K562 (cell line): ENCODE measurements around the gene CXCR5. TPM values are rescaled to one million over a fixed set of nuclear protein-coding genes. Genes with fewer than 3 reads are reported as not detected.

Source experiments
- BRD9 ChIP-seq: fragments of 450-650 bp; IDR thresholded peaks from 2 replicates; pipeline ENCODE4 v1.6.1; 2018; ENCODE audit warnings: low read depth; ENCODE audit not compliant: partially characterized antibody
- DDX20 ChIP-seq: fragments of 450-650 bp; IDR thresholded peaks from 2 replicates; pipeline ENCODE4 v1.6.1; 2016; ENCODE audit warnings: missing genetic modification characterization, low read depth, mild to moderate bottlenecking, missing compliant biosample characterization, moderate library complexity
- DNMT1 ChIP-seq: fragments of 450-650 bp; IDR thresholded peaks from 2 replicates; pipeline ENCODE4 v1.6.1; 2016; ENCODE audit warnings: antibody characterized with exemption, mild to moderate bottlenecking
- HDAC6 ChIP-seq: IDR thresholded peaks from 2 replicates; pipeline ENCODE4 v1.6.1; 2012; ENCODE audit warnings: low read depth, mild to moderate bottlenecking, control low read depth, inconsistent platforms, low read length, moderate library complexity
- HNRNPUL1 ChIP-seq: fragments of 200-400 bp; formaldehyde crosslinking; IDR thresholded peaks from 2 replicates; pipeline ENCODE4 v1.6.1; 2017; ENCODE audit warnings: low read length
- KDM4B ChIP-seq, 2 experiments: fragments of 450-650 bp in 1 of 2; sonication (generic) in 1 of 2; IDR thresholded peaks; 2 replicates each; pipeline ENCODE4 v1.6.1; 2016 to 2017; ENCODE audit warnings: borderline replicate concordance in 2 of 2, antibody characterized with exemption in 1 of 2, low read depth in 1 of 2, mild to moderate bottlenecking in 1 of 2
- LARP7 ChIP-seq: fragments of 450-650 bp; IDR thresholded peaks from 2 replicates; pipeline ENCODE4 v1.6.1; 2016
- MCM3 ChIP-seq: fragments of 450-650 bp; IDR thresholded peaks from 2 replicates; pipeline ENCODE4 v1.6.1; 2016
- NRF1 ChIP-seq, 2 experiments: fragments of 450-650 bp; IDR thresholded peaks in 1 of 2; conservative IDR thresholded peaks in 1 of 2; 2 replicates each; pipeline ENCODE4 v1.6.1; 2014; ENCODE audit warnings: mild to moderate bottlenecking in 2 of 2
- POLR2AphosphoS2 ChIP-seq: IDR thresholded peaks from 2 replicates; pipeline ENCODE4 v1.6.1; 2012; ENCODE audit warnings: low read length, improper control_type of control experiment
- SUPT5H ChIP-seq: fragments of 450-650 bp; IDR thresholded peaks from 2 replicates; pipeline ENCODE4 v1.6.1; 2016
- TAF1 ChIP-seq: IDR thresholded peaks from 2 replicates; pipeline ENCODE4 v1.6.1; 2011; ENCODE audit warnings: mild to moderate bottlenecking, low read length, moderate library complexity; ENCODE audit not compliant: insufficient read depth, control insufficient read depth, severe bottlenecking; ENCODE audit errors: extremely low read depth
- ZFP1 ChIP-seq: fragments of 450-650 bp; formaldehyde crosslinking; IDR thresholded peaks from 2 replicates; pipeline ENCODE4 v1.4.0; 2020; ENCODE audit warnings: mild to moderate bottlenecking, mixed read lengths
- ZKSCAN1 ChIP-seq: fragments of 150-350 bp; IDR thresholded peaks from 2 replicates; pipeline ENCODE4 v1.6.1; 2016; ENCODE audit warnings: low read depth, low read length
- ZNF41 ChIP-seq: fragments of 250-450 bp; sonication (Bioruptor Pico); conservative IDR thresholded peaks from 2 replicates; pipeline ENCODE4 v1.4.0; 2020; ENCODE audit warnings: mild to moderate bottlenecking
- polyA plus RNA-seq, 8 experiments: library from polyadenylated mRNA; depleted of rRNA in 4 of 8; stranded (reverse) in 5 of 8; unstranded in 3 of 8; fragments of >200 nt; fragmentation: Nextera tagmentation in 2 of 8; fragmentation: Illumina TruSeq in 1 of 8; extraction: Ambion mirVana in 2 of 8; extraction: Trizol in 1 of 8; gene quantifications; 2 replicates each; pipeline versions ENCODE4 v1.2.1 to v1.2.3, GENCODE V29; 2011 to 2014; ENCODE audit warnings: inconsistent platforms in 1 of 8, missing spikeins in 1 of 8
- total RNA-seq, 7 experiments: library from RNA; depleted of rRNA in 6 of 7; stranded (reverse); fragments of >200 nt in 6 of 7; fragmentation: Illumina TruSeq in 2 of 7; extraction: Trizol in 2 of 7; gene quantifications; 2 replicates each; pipeline versions ENCODE4 v1.2.1 to v1.2.3, GENCODE V29; 2011 to 2021; ENCODE audit warnings: low replicate concordance in 1 of 7
- TF ChIP-seq, protein P1 (sequence below), 2 experiments: fragments of 450-650 bp; IDR thresholded peaks; 2 replicates each; pipeline ENCODE4 v1.6.1; 2018; ENCODE audit warnings: mild to moderate bottlenecking in 2 of 2, low read depth in 1 of 2; ENCODE audit not compliant: partially characterized antibody in 2 of 2
- TF ChIP-seq, protein P2 (sequence below): IDR thresholded peaks from 3 replicates; pipeline ENCODE4 v1.6.1; 2011; ENCODE audit warnings: borderline replicate concordance, mild to moderate bottlenecking, moderate library complexity; ENCODE audit not compliant: insufficient read length; ENCODE audit errors: extremely low read depth
- TF ChIP-seq, protein P3 (sequence below): fragments of 450-650 bp; IDR thresholded peaks from 2 replicates; pipeline ENCODE4 v1.6.1; 2016
- TF ChIP-seq, protein P4 (sequence below): sonication (generic); formaldehyde crosslinking; IDR thresholded peaks from 2 replicates; pipeline ENCODE4 v1.8.0; 2022; ENCODE audit warnings: mild to moderate bottlenecking, missing genetic modification reagents

CXCR5 gene
- total and polyA plus RNA-seq, 9 of the 15 experiments (the other 6 are each of a cell fraction or from before 2014, with no cell fraction given): 0.03 to 0.06 TPM; not detected in 7

DNA sequence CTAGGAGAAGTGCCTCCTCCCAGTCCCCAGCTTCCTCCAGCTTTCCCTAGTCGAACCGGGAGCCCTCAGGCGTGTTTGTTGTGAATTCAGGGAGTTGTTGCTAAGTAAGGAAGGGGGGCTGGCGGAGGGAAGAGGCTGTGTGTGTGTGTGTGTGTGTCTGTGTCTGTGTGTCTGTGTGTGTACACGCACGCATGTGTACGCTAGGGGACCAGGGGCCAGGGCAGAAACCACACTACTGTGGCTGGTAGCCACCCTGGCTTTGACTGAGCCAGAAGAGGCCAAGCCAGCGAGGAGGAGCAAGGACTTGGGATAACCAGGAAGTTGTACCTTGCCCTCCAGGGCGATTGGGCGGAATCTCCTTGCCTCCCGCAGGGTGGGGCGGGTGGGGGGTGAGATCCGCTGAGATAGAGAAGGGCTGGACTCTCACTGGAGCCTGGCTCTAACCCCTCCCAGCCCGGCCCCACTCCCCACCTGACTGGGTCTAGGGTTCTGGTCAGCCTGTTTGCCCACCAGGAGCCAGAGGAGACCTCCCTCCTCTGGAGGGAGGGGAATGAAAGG is 34.5 kb downstream of the CXCR5 start (continued):
- TF ChIP-seq, protein P1, sequence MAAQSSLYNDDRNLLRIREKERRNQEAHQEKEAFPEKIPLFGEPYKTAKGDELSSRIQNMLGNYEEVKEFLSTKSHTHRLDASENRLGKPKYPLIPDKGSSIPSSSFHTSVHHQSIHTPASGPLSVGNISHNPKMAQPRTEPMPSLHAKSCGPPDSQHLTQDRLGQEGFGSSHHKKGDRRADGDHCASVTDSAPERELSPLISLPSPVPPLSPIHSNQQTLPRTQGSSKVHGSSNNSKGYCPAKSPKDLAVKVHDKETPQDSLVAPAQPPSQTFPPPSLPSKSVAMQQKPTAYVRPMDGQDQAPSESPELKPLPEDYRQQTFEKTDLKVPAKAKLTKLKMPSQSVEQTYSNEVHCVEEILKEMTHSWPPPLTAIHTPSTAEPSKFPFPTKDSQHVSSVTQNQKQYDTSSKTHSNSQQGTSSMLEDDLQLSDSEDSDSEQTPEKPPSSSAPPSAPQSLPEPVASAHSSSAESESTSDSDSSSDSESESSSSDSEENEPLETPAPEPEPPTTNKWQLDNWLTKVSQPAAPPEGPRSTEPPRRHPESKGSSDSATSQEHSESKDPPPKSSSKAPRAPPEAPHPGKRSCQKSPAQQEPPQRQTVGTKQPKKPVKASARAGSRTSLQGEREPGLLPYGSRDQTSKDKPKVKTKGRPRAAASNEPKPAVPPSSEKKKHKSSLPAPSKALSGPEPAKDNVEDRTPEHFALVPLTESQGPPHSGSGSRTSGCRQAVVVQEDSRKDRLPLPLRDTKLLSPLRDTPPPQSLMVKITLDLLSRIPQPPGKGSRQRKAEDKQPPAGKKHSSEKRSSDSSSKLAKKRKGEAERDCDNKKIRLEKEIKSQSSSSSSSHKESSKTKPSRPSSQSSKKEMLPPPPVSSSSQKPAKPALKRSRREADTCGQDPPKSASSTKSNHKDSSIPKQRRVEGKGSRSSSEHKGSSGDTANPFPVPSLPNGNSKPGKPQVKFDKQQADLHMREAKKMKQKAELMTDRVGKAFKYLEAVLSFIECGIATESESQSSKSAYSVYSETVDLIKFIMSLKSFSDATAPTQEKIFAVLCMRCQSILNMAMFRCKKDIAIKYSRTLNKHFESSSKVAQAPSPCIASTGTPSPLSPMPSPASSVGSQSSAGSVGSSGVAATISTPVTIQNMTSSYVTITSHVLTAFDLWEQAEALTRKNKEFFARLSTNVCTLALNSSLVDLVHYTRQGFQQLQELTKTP (IDR thresholded peaks at IDR 0.05; ENCODE audit: low read depth in 1 of 2, partially characterized antibody in 2 of 2): no peak
- TF ChIP-seq KDM4B (IDR thresholded peaks at IDR 0.05; ENCODE audit: borderline replicate concordance in 2 of 2, low read depth in 1 of 2) (no peak), BRD9 (no peak), ZKSCAN1 (no peak), DDX20 (tag) (no peak), ZNF41 (CRISPR knock-in tag) (no peak), ZFP1 (CRISPR knock-in tag) (no peak), HDAC6 (no peak), MCM3 (no peak), POLR2AphosphoS2 (no peak), SUPT5H (peak; percentile 55), DNMT1 (no peak), NRF1 (conservative IDR thresholded peaks at IDR 0.05 in 1 of 2, IDR thresholded peaks at IDR 0.05 in 1 of 2) (peak; percentile 24 to 60; a peak in 3 of 4 replicates), TAF1 (peak; percentile 17), HNRNPUL1 (no peak), LARP7 (no peak)
- TF ChIP-seq, protein P2, sequence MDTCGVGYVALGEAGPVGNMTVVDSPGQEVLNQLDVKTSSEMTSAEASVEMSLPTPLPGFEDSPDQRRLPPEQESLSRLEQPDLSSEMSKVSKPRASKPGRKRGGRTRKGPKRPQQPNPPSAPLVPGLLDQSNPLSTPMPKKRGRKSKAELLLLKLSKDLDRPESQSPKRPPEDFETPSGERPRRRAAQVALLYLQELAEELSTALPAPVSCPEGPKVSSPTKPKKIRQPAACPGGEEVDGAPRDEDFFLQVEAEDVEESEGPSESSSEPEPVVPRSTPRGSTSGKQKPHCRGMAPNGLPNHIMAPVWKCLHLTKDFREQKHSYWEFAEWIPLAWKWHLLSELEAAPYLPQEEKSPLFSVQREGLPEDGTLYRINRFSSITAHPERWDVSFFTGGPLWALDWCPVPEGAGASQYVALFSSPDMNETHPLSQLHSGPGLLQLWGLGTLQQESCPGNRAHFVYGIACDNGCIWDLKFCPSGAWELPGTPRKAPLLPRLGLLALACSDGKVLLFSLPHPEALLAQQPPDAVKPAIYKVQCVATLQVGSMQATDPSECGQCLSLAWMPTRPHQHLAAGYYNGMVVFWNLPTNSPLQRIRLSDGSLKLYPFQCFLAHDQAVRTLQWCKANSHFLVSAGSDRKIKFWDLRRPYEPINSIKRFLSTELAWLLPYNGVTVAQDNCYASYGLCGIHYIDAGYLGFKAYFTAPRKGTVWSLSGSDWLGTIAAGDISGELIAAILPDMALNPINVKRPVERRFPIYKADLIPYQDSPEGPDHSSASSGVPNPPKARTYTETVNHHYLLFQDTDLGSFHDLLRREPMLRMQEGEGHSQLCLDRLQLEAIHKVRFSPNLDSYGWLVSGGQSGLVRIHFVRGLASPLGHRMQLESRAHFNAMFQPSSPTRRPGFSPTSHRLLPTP: no peak
- TF ChIP-seq, protein P3, sequence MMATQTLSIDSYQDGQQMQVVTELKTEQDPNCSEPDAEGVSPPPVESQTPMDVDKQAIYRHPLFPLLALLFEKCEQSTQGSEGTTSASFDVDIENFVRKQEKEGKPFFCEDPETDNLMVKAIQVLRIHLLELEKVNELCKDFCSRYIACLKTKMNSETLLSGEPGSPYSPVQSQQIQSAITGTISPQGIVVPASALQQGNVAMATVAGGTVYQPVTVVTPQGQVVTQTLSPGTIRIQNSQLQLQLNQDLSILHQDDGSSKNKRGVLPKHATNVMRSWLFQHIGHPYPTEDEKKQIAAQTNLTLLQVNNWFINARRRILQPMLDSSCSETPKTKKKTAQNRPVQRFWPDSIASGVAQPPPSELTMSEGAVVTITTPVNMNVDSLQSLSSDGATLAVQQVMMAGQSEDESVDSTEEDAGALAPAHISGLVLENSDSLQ: no peak
- TF ChIP-seq, protein P4, sequence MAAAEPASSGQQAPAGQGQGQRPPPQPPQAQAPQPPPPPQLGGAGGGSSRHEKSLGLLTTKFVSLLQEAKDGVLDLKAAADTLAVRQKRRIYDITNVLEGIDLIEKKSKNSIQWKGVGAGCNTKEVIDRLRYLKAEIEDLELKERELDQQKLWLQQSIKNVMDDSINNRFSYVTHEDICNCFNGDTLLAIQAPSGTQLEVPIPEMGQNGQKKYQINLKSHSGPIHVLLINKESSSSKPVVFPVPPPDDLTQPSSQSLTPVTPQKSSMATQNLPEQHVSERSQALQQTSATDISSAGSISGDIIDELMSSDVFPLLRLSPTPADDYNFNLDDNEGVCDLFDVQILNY: no peak
